ENCODE measurements around the gene TRDMT1.

Gene TRDMT1

DNA sequence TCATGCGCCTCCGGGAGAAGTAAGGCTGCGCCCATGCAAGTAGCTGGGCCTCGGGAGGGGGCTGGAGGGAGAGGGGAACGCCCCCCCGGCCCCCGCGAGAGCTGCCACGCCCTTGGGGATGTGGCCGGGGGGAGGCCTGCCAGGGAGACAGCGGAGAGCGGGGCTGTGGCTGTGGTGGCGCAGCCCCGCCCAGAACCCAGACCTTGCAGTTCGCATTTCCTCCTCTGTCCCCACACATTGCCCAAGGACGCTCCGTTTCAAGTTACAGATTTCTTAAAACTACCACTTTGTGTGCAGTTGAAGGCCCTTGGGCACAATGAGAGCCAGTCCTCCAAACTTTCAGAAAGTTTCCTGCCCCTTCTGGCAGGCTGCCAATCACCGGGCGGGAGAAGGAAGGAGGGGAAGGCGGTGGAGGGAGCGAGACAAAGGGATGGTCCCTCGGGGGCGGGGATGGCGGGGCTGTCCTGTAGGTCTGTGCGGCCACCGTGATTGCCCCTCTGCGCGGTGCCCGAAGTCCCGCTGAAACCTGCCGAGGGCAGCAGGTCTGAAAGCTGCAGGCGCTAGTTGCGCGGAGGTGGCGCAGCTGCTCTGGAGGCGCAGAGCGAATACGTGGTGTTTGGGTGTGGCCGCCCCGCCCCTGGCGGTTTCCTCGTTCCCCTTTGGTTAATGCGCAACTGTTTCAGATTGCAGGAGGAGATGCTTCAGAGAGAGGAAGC, 28.7 kb upstream of the TRDMT1 start:
- DNase-seq (ENCODE audit: low read depth) = peak; percentile 83

GRCh38 chr10:17229717-17229966, 28.2 kb upstream of the TRDMT1 start:
- DNase-seq (ENCODE audit: low read depth) = no peak

- peak; percentile 69 for DNase-seq (ENCODE audit: low read depth)
These were observed 27.7 kb upstream of the TRDMT1 start for GRCh38 chr10:17229016-17229716.

GRCh38 chr10:17228091-17229015, 26.9 kb upstream of the TRDMT1 start, which contains the start of gene VIM:
TSS of gene VIM (plus strand) at chr10:17228241. CDS start at chr10:17229423, 1,182 bp downstream.
- DNase-seq (ENCODE audit: low read depth) = peak; percentile 76

DNA sequence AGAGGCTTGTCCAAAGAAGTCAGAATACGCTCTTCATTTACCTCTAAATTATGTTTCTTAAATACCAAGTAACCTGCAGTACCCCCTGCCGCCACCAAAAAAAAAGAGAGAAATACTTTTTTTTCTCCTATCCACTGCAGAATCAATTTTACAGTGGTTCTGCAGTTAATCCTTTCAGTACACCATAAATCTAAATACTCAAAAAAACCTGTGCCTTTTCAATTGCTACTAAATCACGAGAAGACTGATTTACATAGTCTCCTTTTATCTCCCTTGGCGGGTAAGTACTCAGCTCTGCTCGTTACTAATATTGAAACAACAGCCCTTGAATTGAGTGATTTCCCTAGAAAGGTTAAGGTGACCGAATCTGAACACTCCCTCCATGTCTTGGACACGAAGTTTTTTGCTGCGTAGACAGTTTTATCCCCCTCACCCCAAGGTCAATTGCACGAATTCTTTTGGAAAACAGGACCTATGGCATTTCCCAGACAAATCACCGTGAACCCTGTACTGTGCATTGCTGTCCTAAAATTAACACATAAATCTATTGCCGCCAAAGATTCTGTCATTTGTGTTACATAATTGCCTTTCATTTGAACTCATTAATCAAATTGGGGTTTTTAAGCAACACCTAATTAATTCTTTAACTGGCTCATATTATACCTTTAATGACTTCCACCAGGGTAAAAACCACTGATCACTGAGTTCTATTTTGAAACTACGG, 26.1 kb upstream of the TRDMT1 start:
- DNase-seq (ENCODE audit: low read depth) = peak; percentile 22

DNA sequence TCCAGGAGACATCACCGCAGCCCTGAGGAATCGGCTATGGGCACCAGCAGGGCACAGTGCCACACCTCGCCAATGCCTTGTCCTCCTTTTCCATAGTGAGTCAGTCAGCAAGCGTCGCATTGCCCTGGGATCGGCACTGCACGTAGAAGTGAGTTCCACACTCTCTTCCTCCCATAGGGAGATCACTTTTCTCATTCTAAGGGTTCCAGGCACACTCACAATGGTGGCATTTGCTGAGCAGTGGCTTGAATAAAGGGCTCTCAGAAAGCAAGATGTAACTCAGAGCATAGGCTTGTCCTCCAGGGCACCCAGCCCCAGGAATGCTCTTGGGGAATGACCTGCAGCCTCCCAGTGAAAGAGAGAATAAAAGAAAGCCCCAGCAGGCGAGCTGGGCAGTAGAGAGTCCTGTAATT, 25.4 kb upstream of the TRDMT1 start:
- no peak for DNase-seq (ENCODE audit: low read depth)

- no peak for DNase-seq (ENCODE audit: low read depth)
These were observed 24.3 kb upstream of the TRDMT1 start for GRCh38 chr10:17225808-17226207.

DNA sequence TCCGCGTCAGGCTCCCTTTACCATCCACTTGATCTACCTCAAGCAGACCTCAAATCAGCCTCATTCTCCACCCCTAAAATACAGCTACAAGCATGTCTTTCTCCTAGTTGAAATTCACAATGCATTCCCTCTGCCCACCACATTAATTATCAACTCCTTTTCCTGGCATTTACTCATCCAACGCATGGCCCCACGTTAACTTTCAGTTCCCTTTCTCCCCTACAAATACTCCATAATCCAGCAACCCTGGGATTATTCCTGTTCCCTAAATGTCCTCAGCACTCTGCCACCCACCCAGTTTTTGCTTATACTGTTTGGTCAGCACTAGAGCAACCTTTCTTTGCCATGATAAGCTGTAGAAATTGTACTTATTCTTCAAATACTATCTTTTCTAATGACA, 20.9 kb upstream of the TRDMT1 start:
- DNase-seq (ENCODE audit: low read depth) = no peak

DNA sequence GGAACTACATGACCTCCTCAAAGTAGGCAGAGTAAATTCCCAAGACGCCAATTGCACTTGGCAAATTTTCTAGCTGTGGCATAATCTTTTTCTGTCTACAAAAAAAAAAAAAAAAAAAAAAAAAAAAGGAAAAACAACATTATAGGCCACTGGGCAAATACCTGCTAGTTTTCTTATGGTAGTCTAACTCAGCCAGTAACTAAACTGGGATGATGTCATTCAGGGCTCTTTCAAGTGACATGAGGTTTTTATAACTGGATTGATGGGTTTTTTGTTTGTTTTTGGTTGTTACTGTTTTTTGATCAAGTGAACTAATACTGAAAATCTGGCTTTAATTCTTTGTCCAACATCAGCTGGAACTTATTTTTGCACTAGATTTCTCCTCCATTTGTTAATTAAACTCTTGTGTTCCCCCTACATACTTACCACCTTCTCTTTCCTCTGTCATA, 19.2 kb upstream of the TRDMT1 start:
- no peak for DNase-seq (ENCODE audit: low read depth)

- no peak for DNase-seq (ENCODE audit: low read depth)
These were observed 17.6 kb upstream of the TRDMT1 start for GRCh38 chr10:17219024-17219423.

DNA sequence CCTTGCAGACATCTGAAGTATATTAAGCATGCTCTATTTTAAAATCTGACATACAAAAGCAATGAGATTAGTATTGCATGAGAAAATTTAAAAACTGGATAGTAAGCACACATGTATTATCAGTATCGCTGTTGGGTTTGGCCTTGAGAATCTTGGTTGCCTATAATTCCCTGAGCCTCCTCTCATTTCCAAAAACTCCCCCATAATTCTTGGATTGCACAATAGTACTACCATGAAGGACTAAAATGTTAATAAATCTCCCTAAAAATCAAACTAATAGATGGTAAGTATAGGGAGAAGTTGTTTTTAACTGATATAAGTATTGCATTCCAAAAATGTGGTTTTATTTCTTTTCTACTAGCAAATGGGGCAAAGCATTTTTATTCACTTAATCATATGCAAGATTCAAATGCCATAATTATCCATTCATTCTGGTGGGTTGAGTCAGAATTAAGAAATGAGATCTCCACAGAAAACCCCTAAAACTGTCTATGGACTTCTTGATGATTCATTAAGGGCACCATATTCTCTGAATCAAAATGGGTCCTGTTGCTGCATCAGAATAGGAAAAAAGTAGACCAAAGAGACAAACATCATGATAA, 16.3 kb upstream of the TRDMT1 start:
- no peak for DNase-seq (ENCODE audit: low read depth)

GRCh38 chr10:17216901-17217395, 15.5 kb upstream of the TRDMT1 start:
- DNase-seq (ENCODE audit: low read depth) = no peak

GRCh38 chr10:17216217-17216900, 14.9 kb upstream of the TRDMT1 start:
- no peak for DNase-seq (ENCODE audit: low read depth)

DNA sequence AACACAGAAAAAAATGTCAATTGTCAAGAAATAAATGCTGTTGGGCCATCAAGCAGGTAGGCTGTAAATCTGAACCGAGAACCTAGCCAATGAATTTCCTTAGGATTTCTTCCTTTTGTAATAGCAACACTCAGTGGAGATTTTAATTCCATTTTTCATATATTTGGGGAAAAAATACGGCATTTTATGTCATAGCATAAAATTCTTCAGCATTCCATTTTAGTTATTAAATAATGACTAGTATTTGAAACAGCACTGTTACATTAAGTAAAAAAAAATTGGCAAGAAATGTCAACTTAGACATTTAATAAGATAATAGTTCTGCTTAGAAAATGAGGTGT, 14.3 kb upstream of the TRDMT1 start:
- no peak for DNase-seq (ENCODE audit: low read depth)

DNA sequence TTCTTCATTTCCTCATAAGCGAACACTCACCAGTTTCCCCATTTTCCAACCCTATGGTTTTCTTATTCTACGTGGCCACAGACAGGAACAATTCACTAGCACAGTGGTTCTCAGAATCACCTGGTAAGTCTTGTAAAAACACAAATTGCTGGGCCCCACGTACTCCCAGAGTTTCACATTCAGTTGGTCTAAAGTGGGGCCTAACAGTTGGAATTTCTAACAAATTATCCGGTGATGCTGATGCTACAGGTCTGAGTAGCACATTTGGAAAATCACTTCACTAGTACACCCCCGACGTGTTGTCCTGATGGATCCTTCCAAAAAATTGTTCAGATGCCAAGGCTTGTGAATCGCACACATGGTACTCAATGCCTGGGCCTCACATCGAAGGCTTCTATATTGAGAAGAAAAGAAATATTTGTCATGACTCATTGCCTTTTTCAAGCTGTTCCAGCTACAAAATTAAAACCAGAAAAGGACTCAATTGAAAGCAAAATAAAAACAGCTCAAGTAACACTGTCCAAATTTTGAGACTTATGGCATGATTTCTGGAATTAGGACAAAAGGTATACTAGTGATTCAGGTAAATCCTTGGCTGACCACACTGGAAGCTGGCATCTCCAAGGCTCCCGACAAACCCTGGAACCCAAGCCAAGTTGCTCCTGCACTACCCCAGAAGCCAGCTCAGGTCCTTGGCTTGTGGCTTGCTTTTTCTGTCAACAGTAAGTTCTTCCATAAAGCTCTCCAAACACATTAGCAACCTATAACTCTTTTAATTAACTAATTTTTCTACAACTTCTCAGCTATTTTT, 13.7 kb upstream of the TRDMT1 start:
- DNase-seq (ENCODE audit: low read depth) = no peak

- DNase-seq (ENCODE audit: low read depth) = no peak
These were observed 13.1 kb upstream of the TRDMT1 start for GRCh38 chr10:17214526-17214925.

GRCh38 chr10:17213646-17214349, 12.3 kb upstream of the TRDMT1 start:
- DNase-seq (ENCODE audit: low read depth) = no peak

GRCh38 chr10:17212802-17213221, 11.3 kb upstream of the TRDMT1 start:
- no peak for DNase-seq (ENCODE audit: low read depth)

- DNase-seq (ENCODE audit: low read depth) = no peak
These were observed 8.9 kb upstream of the TRDMT1 start for GRCh38 chr10:17210361-17210760.
